CD4-positive, alpha-beta T cell treated with Interleukin-6 at 100 ng/mL for 8 hours (primary cell): ENCODE results near the gene HS3ST2.
"Not testable (repeated sequence)": the region's sequence is repeated elsewhere in the genome, so short reads cannot be mapped to it uniquely, and the experiment has no call there.

Experiments used
- DNase-seq: peaks from one replicate; pipeline ENCODE4 v3.0.0-alpha.2; 2020; ENCODE audit warnings: mixed read lengths, low spot score

HS3ST2 gene

DNA sequence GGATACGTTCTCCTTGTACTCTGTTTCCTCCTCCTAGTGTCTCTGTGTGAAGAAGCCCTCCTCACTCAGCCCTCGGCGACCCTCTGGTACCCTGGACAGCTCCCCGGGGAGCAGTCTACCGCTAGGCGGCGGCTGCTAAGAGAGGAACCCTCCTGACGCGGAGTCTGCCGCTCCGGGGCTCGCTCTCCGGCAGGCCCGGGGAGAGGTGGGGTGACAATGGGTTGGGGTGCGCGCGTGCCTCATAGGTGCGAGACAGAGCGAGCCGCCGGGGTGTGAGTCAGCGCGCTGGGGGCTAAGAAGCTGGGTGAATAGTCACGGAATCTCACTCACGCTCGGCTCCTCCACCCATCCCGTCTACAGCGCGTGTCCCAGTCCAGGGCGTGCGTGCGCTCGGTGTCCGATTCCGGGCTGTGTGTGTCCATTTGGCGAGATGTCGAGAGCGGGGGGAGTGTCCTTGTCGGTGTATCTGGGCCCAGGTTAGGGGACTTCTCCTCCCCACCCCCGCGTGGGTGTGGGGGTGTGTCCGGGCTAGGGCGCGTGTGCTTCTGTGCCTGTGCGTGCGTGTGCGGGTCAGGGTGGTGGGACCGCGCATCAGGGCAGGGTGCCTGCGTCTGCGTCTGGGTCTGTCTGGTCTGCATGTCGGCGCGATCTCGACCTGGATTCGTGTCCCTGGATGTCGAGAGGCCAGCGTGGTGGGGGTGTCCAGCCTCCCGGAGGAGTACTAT lies 577 bp upstream of the HS3ST2 start:
- DNase-seq: no peak

DNA sequence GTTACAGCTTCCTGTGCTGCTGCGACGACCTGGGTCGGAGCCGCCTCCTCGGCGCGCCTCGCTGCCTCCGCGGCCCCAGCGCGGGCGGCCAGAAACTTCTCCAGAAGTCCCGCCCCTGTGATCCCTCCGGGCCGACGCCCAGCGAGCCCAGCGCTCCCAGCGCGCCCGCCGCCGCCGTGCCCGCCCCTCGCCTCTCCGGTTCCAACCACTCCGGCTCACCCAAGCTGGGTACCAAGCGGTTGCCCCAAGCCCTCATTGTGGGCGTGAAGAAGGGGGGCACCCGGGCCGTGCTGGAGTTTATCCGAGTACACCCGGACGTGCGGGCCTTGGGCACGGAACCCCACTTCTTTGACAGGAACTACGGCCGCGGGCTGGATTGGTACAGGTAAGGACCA lies 746 bp downstream of the HS3ST2 start:
- DNase-seq: no peak

DNA sequence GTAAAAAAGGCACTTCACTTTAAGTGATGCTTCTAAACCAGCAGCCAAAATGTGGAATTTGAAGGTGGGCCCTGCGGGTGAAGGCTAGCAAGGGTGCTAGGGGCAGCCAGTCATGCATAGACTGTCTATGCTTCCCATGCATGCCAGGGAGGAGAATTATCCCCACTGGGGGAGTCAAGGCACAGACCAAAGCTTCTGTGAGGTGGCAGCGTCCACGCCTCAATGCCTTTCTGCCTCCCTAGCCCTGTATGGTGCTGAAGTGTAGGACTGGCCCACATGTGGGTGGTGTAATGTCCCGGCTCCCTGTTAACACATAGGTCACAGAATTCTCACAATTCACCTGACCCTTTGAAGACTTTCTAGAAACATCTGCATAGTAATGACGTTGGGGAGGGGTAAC lies 1.9 kb downstream of the HS3ST2 start:
- no peak for DNase-seq

DNA sequence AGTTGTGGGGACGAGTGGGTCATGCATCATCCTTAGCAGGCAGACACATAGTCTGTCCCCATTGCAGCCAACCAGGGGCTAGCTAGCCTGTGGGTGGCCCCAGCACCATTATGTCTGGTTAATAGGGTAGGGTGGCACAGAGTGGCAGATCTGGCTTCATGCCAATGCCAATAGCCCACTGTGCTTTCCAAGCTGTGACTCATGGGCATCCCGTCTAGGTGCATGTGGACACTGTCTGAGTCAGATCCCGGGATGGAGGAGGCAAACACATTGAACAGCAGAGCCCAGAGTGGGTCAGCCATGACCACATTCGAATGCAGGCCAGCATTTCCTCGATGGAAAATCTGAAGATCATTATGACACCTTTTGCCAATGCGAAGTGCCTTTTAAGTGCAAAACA lies 2.5 kb downstream of the HS3ST2 start:
- DNase-seq: no peak

DNA sequence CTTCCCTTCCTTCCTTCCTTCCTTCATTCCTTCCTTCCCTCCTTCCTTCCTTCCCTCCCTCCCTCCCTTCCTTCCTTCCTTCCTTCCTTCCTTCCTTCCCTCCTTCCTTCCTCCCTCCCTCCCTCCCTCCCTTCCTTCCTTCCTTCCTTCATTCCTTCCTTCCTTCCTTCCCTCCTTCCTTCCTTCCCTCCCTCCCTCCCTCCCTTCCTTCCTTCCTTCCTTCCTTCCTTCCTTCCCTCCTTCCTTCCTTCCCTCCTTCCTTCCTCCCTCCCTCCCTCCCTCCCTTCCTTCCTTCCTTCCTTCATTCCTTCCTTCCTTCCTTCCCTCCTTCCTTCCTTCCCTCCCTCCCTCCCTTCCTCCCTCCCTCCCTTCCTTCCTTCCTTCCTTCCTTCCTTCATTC lies 4.8 kb downstream of the HS3ST2 start:
- DNase-seq: not testable (repeated sequence)

DNA sequence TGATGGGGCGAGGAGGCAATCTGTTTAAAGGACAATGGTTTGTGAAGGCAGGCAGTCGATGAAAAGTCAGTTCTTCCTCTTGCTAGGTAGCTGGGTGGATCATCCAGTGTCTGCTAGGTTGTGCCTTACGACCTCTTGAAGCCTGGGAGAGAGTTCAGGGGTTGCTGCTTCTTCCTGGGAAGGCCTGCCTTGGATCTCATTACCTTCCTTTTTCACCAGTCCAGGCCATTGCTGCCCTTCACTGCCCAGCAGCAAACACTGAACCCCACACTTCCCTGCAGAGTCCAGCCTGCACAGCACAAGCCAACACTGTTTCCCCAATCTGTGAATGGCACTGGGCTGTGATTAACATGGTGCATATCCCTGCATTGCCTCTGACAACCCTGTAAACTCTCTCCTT lies 24.7 kb downstream of the HS3ST2 start:
- DNase-seq: no peak

DNA sequence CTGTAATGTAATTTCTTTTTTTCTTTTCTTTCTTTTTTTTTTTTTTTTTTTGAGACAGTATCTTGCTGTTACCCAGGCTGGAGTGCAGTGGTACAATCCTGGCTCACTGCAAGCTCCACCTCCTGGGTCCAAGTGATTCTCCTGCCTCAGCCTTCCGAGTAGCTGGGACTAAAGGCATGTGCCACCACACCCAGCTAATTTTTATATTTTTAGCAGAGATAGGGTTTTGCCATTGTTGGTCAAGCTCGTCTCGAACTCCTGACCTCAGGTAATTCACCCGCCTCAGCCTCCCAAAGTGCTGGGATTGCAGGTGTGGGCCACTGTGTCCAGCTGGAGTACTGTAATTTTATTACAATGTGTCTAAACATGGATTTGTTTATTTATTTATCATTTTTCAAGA lies 28.1 kb downstream of the HS3ST2 start:
- not testable (repeated sequence) for DNase-seq

DNA sequence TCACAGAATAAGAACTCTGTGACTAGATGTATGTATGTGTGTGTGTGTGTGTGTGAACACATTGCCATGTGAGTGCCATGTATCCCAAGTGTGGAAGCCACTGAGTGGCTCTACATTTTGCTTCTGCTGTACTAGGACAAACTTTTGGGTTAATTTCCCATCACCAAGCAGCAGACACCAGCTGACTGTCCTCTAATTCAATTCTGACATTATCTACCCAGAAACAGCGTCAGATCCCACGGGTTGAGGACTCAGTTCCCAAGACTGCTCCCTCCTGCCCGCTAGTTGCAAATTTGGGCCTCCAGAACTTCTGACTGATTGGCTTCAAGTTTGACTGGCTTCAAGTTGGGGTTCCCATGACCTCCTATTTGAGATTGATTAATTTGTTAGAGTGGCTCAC lies 29.2 kb downstream of the HS3ST2 start:
- no peak for DNase-seq

DNA sequence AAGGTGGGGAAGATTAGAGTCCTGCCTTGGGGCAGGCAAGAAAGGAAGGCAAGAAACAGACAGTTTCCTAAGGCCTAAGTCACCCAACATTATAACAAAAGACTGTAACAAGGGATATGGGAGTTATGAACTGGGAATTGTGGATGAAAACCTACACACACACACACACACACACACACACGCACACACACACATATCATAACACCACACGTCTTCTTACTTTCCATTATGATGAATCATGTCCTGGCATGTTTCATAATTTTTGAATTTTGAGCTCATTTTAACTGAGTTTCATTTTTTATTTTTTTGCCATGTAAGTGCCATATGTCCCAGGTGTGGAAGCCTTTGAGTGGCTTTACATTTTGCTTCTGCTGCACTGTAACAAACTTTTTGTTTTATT lies 29.9 kb downstream of the HS3ST2 start:
- DNase-seq: no peak

DNA sequence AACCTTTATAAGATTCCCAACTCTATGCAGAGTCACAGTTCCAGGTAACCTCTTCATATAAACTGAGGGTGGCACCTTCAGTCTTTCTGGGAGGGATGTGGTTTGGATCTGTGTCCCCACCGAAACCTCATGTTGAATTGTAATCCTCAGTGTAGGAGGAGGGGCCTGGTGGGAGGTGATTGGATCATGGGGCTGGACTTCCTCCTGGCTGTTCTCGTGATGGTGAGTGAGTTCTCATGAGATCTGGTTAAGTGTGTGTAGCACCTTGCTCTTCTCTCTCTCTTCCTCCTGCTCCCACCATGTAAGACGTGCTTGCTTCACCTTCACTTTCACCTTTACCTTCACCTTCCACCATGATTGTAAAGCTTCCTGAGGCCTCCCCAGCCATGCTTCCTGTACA lies 30.5 kb downstream of the HS3ST2 start:
- no peak for DNase-seq

DNA sequence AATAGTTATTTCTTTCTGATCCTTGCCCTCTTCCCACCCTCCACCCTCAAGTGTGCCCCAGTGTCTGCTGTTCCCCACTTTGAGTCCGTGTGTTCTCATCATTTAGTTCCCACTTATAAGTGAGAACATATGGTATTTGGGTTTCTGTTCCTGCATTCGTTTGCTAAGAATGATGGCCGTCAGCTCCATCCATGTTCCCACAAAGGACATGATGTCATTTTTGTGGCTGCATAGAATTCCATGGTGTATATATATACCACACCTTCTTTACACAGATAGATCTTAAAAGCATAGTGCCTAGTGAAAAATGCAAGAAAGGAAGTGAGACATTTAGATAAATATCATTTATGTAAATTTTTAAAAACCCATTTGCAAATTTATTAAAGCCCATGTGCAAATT lies 33.1 kb downstream of the HS3ST2 start:
- DNase-seq: no peak

DNA sequence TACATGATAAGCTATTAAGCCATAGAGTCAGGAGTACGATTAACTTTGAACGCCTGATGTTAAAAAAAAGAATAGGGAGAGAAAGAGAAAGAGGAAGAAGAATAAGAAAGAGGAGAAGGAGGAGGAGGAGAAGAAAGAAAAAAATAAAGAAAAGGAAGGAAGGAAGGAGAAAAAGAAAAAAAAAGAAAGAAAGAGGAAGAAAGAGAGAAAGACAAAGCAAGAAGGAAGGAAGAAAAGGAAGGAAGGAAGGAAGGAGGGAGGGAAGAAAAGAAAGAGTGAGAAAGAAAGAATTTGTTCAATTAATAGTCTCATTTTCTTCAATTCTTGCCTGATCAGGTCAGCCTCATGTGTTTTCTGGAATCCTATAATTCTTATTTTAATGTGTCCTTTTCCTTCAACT lies 33.7 kb downstream of the HS3ST2 start:
- DNase-seq: no peak

DNA sequence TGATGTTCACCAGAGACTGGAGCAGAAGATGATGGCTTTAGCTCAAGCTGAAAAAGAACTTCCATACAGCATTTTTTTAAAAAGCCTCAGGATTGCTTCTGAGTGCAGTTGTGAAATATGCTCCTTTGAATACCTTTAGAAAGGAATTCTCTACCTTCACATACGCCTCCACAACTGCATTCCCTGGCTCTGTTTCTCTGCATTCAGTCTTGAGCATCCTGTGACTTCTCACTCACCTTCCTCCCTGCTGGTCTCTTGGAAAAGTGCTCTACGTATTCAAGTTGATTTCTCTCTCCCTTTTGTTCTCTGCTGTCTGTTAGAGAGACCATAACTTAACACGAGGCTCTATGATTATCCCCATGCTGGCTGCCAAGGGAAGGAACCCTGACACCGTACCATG lies 34.5 kb downstream of the HS3ST2 start:
- DNase-seq: no peak

DNA sequence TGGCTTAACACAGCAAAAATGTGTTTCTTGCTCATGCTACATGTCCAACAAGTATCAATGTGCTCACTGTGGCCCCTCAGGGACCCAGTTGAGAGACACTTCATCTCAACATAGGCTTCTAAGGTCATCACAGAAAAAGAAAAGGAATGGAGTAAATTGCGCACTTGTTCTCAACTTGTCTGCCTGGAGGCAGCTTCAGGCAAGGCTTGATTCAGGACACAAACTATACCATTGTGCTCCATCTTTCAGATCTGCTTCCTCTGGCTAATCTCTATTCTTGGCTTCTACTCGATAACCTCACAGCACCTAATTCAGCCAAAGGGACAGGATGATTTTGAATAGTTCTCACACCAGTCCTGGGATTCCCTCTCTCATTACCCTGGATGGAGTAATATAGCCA lies 35.6 kb downstream of the HS3ST2 start:
- no peak for DNase-seq

DNA sequence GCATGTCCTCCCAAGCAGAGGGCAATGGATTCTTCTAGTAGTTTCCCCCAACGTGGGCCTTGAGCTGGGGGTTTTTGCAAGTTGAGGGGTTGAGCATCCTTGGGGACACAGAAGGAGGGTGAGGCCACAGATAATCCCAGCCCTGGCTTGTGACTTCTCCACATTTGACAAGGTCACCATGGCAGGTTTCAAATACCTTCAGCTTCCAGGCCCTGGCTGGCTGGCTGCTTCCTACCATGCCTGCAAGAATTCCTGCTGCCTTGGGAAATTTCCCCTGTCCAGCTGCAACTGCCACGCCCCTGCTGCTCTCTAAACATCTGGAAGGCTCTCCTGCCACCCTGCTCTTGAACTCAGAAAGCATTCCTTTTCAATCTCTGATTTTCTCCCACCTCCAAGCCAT lies 41.3 kb downstream of the HS3ST2 start:
- no peak for DNase-seq

DNA sequence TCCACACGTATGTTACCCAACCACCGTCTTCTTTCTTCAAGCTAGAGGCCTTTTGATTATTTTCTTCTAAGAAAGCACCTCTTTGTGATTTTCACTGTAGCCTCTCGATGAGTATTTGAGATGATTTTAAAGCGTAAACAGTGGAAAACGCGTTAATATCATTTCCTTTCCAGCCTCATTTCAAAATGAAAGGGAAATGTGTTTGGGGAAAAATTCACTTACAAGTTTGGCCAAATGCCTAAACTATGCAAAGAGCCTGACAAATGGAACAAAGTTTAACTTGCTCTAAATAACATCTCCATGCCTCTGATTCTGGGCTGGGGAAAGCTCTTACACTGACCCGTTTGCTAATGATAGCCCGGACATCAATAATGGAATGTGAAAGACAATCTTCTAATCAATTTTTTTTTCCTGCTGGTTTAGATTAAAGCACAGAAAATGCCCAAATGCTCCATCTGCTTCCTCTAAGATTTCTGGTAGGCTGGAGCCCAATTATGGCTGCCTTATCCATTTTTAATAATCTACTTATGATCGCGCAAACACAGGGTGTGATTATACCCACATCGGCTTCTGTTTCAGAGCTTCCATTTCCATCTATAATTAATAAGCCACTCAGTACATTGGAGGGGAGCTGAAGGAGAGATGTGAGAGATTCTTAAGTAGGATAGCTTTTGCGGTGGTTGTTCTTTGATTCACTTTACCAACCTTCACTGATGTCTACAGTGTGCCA lies 43.5 kb downstream of the HS3ST2 start:
- no peak for DNase-seq

DNA sequence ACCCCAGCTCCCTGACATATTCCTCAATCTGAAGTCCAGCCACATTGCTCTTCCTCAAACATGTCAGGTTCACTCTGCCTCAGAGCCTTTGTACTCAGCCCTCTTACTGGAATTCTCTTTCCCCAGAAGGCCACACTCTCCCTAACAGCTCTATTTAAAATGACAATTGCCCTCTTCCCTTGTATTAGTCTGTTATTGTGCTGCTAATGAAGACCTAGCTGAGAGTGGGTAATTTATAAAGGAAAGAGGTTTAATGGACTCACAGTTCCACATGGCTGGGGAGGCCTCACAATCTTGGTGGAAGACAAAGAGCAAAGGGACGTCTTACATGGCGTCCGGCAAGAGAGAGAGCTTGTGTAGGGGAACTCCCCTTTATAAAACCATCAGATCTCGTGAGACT lies 46.0 kb downstream of the HS3ST2 start:
- no peak for DNase-seq

DNA sequence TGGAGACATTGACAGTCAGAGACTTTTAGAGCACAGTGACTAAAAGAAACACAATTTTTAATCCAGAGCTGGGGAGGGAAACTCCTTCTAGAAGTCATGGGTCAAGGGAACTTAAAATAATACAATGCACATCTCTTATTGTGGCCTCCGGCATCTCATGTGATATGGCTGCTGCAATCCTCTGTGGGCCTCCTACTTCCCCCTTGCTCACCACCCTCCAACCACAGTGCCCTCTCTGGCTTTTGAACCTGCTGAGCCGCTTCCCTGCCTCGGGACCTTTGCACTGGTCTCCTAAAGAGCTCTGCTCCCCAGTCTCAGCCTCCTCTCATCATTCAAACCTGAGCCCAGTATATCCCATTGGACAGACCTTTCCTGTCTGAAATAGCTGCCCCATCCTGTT lies 47.6 kb downstream of the HS3ST2 start:
- no peak for DNase-seq

DNA sequence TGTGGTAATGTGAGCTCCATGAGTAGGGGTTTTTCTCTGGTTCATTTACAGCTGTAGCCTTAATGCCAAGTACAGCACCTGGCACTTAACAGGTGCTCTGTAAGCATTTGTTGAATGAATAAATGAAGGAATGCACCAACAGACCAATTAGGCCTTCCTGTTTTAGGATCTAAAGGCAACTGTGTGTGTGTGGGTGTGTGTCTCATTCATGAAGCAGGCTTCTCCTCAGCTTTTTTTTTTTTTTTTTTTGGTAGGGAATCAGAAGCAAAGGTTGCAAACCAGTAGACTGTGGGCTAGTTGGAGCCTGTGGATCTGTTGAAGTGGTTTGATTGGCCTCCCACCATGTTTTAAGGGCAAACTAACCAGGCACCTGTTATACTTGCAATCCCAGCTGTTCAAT lies 48.1 kb downstream of the HS3ST2 start:
- DNase-seq: no peak

DNA sequence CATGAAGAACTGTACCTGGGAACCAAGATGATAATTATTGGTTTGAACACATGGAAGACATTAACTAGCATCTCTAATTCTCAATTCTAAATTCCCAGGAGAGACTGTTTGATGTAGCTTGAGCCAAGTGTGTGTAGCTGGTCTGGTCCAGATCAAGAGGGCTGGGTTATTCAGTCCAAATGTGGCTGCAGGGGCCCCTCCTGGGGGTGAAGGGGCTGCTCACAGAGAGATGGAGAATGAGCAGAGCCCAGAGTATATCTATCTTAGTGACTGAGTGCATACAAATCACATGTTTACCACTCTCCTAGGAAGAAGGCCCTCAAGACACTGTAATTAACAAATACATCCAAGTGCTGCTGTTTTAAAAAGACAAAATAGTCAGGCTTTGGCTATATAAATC lies 50.4 kb downstream of the HS3ST2 start:
- DNase-seq: no peak

DNA sequence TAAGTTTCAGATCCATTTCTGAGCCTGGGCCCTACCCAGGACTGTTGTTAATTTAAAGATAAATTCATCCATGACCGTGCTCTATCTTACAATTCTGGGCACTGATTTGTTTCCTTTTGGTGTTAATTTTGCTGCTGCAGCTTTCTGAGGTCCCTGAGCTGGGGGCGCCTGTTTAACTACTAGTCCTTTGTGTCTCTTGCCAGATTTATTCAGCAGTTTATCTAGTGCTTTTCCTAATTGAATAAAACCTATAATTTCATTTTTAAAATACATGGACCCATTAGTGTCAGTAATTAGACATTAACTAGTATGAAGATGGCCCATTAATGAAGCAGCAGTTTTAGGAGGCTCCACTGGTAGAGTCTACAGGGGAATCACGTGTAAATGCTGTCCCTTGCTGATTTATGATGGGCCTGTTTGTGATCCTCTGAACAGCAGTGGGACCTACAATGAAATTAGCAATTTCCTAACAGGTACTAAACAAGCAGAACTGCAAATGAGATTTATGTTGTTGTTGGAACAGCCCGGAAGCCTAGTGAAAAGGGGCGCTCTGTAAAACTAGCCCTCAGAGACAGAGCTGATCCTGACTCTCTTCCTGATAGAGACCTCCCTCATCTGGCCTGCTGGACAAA lies 54.7 kb downstream of the HS3ST2 start:
- DNase-seq: no peak

DNA sequence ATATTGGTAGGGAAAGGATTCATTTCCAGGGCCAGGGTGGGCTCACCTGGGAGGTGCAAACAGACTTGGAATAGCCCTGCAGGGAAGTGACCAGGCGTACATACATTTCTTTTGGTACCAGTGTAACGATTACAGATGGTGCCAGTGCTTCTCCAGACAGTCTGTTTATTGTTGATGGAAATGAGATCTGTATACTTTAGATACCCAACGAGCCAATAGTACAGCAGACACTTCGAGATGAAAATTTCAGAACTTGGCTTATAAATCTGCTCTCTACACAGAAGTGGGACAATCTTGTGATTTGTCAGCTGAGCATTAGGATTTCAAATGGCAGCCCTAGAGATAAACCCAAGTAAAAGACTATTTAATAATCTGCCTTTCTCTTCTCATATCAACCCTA lies 57.9 kb downstream of the HS3ST2 start:
- no peak for DNase-seq

DNA sequence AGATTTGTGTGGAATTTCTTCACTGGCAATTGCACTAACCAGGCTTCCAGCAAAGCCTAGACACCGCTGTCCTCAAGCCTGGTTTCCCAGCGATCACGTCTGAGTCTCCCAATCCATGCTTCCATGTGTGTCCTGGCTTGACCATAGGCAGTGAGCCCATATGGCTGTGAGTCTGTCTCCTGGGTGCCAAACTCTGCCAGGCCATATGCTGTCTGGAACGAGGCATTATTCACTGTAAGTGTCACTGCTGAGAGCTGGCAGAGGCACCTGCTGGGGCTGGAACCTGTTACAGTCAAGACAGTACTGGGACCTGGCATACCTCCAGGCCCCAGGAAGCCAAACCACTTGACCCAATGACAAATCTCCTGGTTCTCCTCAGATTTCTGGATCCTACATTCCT lies 60.4 kb downstream of the HS3ST2 start:
- DNase-seq: no peak

DNA sequence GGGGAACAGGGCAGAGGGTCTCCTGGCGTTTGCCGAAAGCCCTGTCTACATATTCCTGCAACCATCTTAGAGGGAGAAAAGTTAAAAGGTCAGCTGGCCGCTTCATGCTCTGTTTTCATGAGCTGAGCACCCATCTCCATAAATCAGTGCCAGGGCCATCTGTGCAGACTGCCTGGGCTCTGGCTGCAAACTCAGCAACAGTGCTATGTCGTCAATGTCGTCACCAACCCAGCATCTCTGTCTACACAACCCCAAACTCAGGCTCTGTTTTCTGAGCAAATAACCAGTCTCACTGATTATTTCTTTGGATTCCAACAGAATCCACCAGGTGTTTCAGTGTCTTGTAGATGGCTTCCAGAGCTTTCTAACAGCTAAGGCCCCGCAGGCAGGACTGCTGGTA lies 65.0 kb downstream of the HS3ST2 start:
- DNase-seq: no peak
